ENCODE results near the gene PIPOX. TPM values are rescaled to one million over a fixed set of nuclear protein-coding genes. Genes with fewer than 3 reads are reported as not detected.

PIPOX gene
- total and polyA plus RNA-seq, 9 of the 15 experiments (the other 6 are each of a cell fraction or from before 2014, with no cell fraction given) = 0.15 to 2.2 (median 0.58) TPM; not detected in 2

- TF ChIP-seq ZNF639 (CRISPR knock-in tag; conservative IDR thresholded peaks at IDR 0.05 in 1 of 2, IDR thresholded peaks at IDR 0.05 in 1 of 2) (no peak), XRCC5 (IDR thresholded peaks at IDR 0.05; ENCODE audit: low read depth, low read length) (no peak)
Measured at GRCh38 chr17:29022074-29022473, 20.9 kb upstream of the PIPOX start (continued).

DNA sequence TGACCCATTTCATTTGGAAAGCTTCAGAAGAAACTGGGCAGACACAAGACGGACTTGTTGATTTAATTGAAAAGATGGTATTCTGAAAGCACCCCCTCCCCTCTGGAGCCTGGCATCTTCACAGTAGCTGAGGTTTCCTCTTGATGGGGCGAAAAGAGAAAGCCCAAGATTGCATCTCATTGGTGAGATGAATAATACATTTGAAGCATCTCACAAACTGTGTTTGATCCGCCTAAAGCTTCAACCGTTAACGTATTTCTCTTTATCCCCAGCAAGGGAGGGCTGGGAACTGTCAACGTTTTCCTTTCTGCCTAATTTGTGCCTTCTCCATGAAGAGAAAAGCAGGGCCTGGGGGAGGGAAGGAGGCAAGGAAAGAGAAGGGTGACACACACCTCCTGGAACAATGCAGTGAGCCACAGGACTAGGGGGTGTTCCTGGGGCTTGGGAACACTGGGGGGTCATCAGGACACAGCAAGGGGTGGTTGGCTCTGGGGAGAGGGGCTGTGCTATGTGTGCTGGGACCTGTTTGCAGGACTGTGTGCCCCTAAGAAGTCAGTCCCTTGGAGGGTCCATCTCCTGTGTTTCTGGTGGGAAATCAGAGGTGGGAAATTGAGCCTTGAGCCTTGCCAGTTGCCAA lies 18.5 kb upstream of the PIPOX start:
- no peak overlapping the region for H3K4me3 ChIP-seq

More for the DNA sequence above, 18.5 kb upstream of the PIPOX start:
- H3K27ac ChIP-seq (ENCODE audit: extremely low read depth, low read depth, low read length) = no peak overlapping the region
- peaks cover 6% of the 10 kb centered on the region; the same call in 1 of the 2 replicates for H4K20me1 ChIP-seq (replicated peaks; ENCODE audit: control insufficient read depth, insufficient read depth, low read length)
- ChIA-PET POLR2A (no interaction called here), CTCF (ENCODE audit: low intra/inter-chr PET ratio) (no interaction called here)
- no peak overlapping the region for H3K4me2 ChIP-seq (ENCODE audit: insufficient read depth, low read length)
- H3K27me3 ChIP-seq (ENCODE audit: control insufficient read depth in 2 of 2, insufficient read depth in 2 of 2, low read length in 2 of 2) = peaks cover 49 to 71% of the 10 kb centered on the region in 2 experiments
- H3K36me3 ChIP-seq (ENCODE audit: control insufficient read depth, insufficient read depth, low read length) = no peaks in the 10 kb centered on the region
- intact Hi-C loops (cut with micrococcal nuclease) = loop anchor here (5.0 kb wide), 1 partner anchor 43 kb away; no protein-coding TSS in a partner anchor
- in situ Hi-C loops (cut with MboI) = no loop called here
- peaks cover 0 to 6% of the 10 kb centered on the region in 2 experiments; a peak in 2 of 5 replicates for H3K4me1 ChIP-seq (replicated peaks in 1 of 2; ENCODE audit: control insufficient read depth in 2 of 2, insufficient read depth in 2 of 2, low read length in 2 of 2)
- no peaks in the 10 kb centered on the region for H3K9me3 ChIP-seq (replicated peaks; ENCODE audit: control insufficient read depth, insufficient read depth, low read depth, low read length)
- BruUV-seq (replicated peaks) = no TSS peak
- no peak overlapping the region for H3K9ac ChIP-seq (ENCODE audit: insufficient read depth in 1 of 2, low read depth in 2 of 2, low read length in 2 of 2)
- DNase-seq (ENCODE audit: extremely low read depth in 1 of 4, low spot score in 3 of 4) = no peak
- H3K79me2 ChIP-seq (ENCODE audit: control insufficient read depth, insufficient read depth, low read length) = no peaks in the 10 kb centered on the region
- TF ChIP-seq BDP1 (IDR thresholded peaks at IDR 0.05; ENCODE audit: insufficient read depth, insufficient read length) (no peak), FOXO4 (CRISPR knock-in tag; IDR thresholded peaks at IDR 0.05) (no peak), ZNF57 (CRISPR knock-in tag; IDR thresholded peaks at IDR 0.05) (no peak), ZNF717 (CRISPR knock-in tag; IDR thresholded peaks at IDR 0.05) (no peak), CHD1 (IDR thresholded peaks at IDR 0.05; ENCODE audit: low read length) (no peak), ZNF583 (CRISPR knock-in tag; IDR thresholded peaks at IDR 0.05) (no peak), ZNF77 (CRISPR knock-in tag; IDR thresholded peaks at IDR 0.05) (no peak), FOXM1 (IDR thresholded peaks at IDR 0.05; ENCODE audit: low read depth) (no peak), FOXM1 (CRISPR knock-in tag; IDR thresholded peaks at IDR 0.05; ENCODE audit: low read depth) (no peak), ZNF217 (CRISPR knock-in tag; IDR thresholded peaks at IDR 0.05) (no peak), MIER1 (IDR thresholded peaks at IDR 0.05; ENCODE audit: low read depth) (no peak), NFIC (IDR thresholded peaks at IDR 0.05) (no peak)
- ATAC-seq = no peak
- no peak overlapping the region for H2AFZ ChIP-seq (ENCODE audit: low read depth, low read length)
- FAIRE-seq = no peak
- 1% methylated on average over 6 of the region's 6 CpGs for WGBS (ENCODE audit: insufficient coverage, low coverage, missing lambda C conversion rate)
- H3K9me1 ChIP-seq (ENCODE audit: control insufficient read depth, insufficient read depth, low read length) = no peaks in the 10 kb centered on the region

All from K562 (cell line).